Trophoblast cell (in vitro differentiated cells and primary cell): ENCODE measurements around the gene YOD1.

ENCODE experiments used
- DNase-seq, 2 donors: peaks; one replicate each; pipeline ENCODE4 v3.0.0-alpha.2; 2016
- H2AFZ ChIP-seq: 2 replicates; pipeline ENCODE4 v1.6.1; 2013; ENCODE audit warnings: low read length, moderate library complexity, mild to moderate bottlenecking; ENCODE audit not compliant: insufficient read depth, poor library complexity
- H2AK5ac ChIP-seq: 2 replicates; pipeline ENCODE4 v1.6.1; 2013; ENCODE audit warnings: mild to moderate bottlenecking, low read length
- H2BK120ac ChIP-seq: 2 replicates; pipeline ENCODE4 v1.6.1; 2013; ENCODE audit warnings: low read length, mild to moderate bottlenecking, moderate library complexity; ENCODE audit not compliant: insufficient read depth, poor library complexity
- H2BK12ac ChIP-seq: 2 replicates; pipeline ENCODE4 v1.6.1; 2013; ENCODE audit warnings: mild to moderate bottlenecking, low read length, moderate library complexity
- H2BK5ac ChIP-seq: 2 replicates; pipeline ENCODE4 v1.6.1; 2013; ENCODE audit warnings: low read length, low read depth, moderate library complexity, mild to moderate bottlenecking; ENCODE audit not compliant: poor library complexity
- H3K14ac ChIP-seq: 2 replicates; pipeline ENCODE4 v1.6.1; 2013; ENCODE audit warnings: mild to moderate bottlenecking, low read length
- H3K18ac ChIP-seq: 2 replicates; pipeline ENCODE4 v1.6.1; 2013; ENCODE audit warnings: mild to moderate bottlenecking, low read length
- H3K23ac ChIP-seq: 2 replicates; pipeline ENCODE4 v1.6.1; 2013; ENCODE audit warnings: low read length
- H3K27ac ChIP-seq: 2 replicates; pipeline ENCODE4 v1.5.1; 2013; ENCODE audit warnings: low read depth, mild to moderate bottlenecking, inconsistent platforms, low read length, moderate library complexity
- H3K27me3 ChIP-seq: 2 replicates; pipeline ENCODE4 v1.6.1; 2013; ENCODE audit warnings: inconsistent platforms, mild to moderate bottlenecking, low read length, moderate library complexity; ENCODE audit not compliant: insufficient read depth
- H3K36me3 ChIP-seq, 2 experiments: 1 replicate in 1 of 2; 2 replicates in 1 of 2; pipeline ENCODE4 v1.6.1; 2013; ENCODE audit warnings: low read length in 2 of 2, mild to moderate bottlenecking in 2 of 2, moderate library complexity in 1 of 2; ENCODE audit not compliant: insufficient read depth in 2 of 2, control insufficient read depth in 1 of 2
- H3K4ac ChIP-seq: 2 replicates; pipeline ENCODE4 v1.6.1; 2013; ENCODE audit warnings: low read depth, mild to moderate bottlenecking, low read length, moderate library complexity
- H3K4me1 ChIP-seq, 2 experiments: 1 replicate in 1 of 2; 2 replicates in 1 of 2; pipeline ENCODE4 v1.6.1; 2013; ENCODE audit warnings: low read length in 2 of 2, mild to moderate bottlenecking in 2 of 2, moderate library complexity in 1 of 2; ENCODE audit not compliant: insufficient read depth in 2 of 2, control insufficient read depth in 1 of 2
- H3K4me2 ChIP-seq: 2 replicates; pipeline ENCODE4 v1.6.1; 2013; ENCODE audit warnings: inconsistent platforms, mild to moderate bottlenecking, low read length, moderate library complexity
- H3K4me3 ChIP-seq: 2 replicates; pipeline ENCODE4 v1.5.1; 2013; ENCODE audit warnings: mild to moderate bottlenecking, low read depth, low read length, inconsistent platforms
- H3K79me1 ChIP-seq: one replicate; pipeline ENCODE4 v1.6.1; 2013; ENCODE audit warnings: low read length
- H3K79me2 ChIP-seq: 2 replicates; pipeline ENCODE4 v1.6.1; 2013; ENCODE audit warnings: low read length, mild to moderate bottlenecking; ENCODE audit not compliant: control insufficient read depth, insufficient read depth, poor library complexity
- H3K9ac ChIP-seq: 2 replicates; pipeline ENCODE4 v1.6.1; 2013; ENCODE audit warnings: mild to moderate bottlenecking, low read length
- H3K9me3 ChIP-seq: 2 replicates; pipeline ENCODE4 v1.6.1; 2013; ENCODE audit warnings: low read depth, mild to moderate bottlenecking, control low read depth, inconsistent platforms, low read length; ENCODE audit not compliant: insufficient read depth
- H4K12ac ChIP-seq: 2 replicates; pipeline ENCODE4 v1.6.1; 2013; ENCODE audit warnings: low read depth, mild to moderate bottlenecking, low read length, moderate library complexity
- H4K8ac ChIP-seq: 2 replicates; pipeline ENCODE4 v1.6.1; 2013; ENCODE audit warnings: low read depth, mild to moderate bottlenecking, low read length, moderate library complexity
- H4K91ac ChIP-seq: one replicate; pipeline ENCODE4 v1.6.1; 2013; ENCODE audit warnings: low read depth, mild to moderate bottlenecking, low read length, moderate library complexity
- WGBS: extraction: QIAGEN DNeasy Blood & Tissue Kit; methylation state at CpG from one replicate; pipeline ENCODE4 v1.1.7; 2013; ENCODE audit warnings: missing lambda C conversion rate; ENCODE audit not compliant: insufficient read length, insufficient coverage; ENCODE audit errors: extremely low coverage; 5-methylcytosine and 5-hydroxymethylcytosine counted together

YOD1 gene

DNA sequence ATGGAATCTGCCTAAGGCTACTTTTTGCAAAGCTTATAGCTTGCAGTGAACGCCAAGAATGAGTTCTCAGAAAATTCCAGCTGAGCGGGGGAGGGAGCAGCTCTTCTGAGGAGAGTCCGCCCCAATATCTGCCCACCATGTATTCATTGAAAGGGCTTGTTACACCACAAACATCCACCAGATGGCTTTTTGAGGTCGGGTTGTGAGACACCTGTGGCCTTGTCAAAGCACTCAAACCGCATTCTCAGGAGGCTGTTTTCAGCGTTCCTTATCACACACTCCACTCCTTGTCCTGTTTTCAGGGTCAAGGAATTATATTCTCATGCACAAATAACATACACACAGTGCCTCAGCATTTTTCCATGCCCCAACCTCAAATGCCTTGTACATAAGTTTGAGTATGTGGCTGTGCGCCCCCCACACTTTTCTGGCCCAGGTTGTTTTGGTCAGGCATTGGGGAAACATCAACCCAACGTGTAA, 33.7 kb upstream of the YOD1 start:
- Histone ChIP-seq H3K4ac (no peak overlapping the region), H4K8ac (no peak overlapping the region), H3K4me2 (no peak overlapping the region), H2BK120ac (no peak overlapping the region), H3K9me3 (no peaks in the 10 kb centered on the region), H2BK5ac (no peak overlapping the region), H3K4me1 (peaks cover 11 to 12% of the 10 kb centered on the region in 2 experiments), H3K79me1 (peaks cover 3% of the 10 kb centered on the region), H4K91ac (no peak overlapping the region), H3K4me3 (no peak overlapping the region), H3K36me3 (peaks cover 0 to under 1% of the 10 kb centered on the region in 2 experiments), H4K12ac (no peak overlapping the region), H3K14ac (no peak overlapping the region), H3K79me2 (no peaks in the 10 kb centered on the region), H2BK12ac (no peak overlapping the region), H3K18ac (no peak overlapping the region), H2AK5ac (no peak overlapping the region), H3K27ac (no peak overlapping the region), H3K9ac (no peak overlapping the region), H3K27me3 (no peaks in the 10 kb centered on the region), H3K23ac (no peak overlapping the region), H2AFZ (no peak overlapping the region)
- WGBS = no CpG with 5 or more reads among the region's 8 CpGs
- DNase-seq = peak; percentile 95 to 98

DNA sequence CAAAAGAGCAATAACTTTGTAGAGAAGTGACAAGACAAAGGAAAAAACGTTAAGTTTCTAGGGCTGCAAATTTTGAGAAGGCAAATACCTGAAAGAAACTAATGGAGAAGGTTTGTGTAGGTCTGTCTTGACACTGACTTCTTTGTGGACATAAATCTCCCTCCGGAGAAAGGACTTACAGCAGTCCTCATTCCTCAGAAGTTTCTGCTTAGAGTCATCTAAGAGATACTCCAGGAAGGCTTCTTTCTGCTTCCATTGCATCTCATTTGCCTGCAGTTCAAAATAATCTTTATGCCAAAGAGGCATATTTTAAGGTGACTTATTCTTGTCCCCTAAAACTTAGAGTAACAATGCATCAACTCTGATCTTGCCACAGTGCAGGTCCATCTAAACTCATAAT, 33.2 kb upstream of the YOD1 start:
- no peaks in the 10 kb centered on the region for H3K27me3 ChIP-seq
- no peak overlapping the region for H4K8ac ChIP-seq
- H2AK5ac ChIP-seq = no peak overlapping the region
- no peak overlapping the region for H4K12ac ChIP-seq
- no peak overlapping the region for H2BK120ac ChIP-seq
- no peak overlapping the region for H3K4me3 ChIP-seq
- H3K79me1 ChIP-seq = peaks cover 3% of the 10 kb centered on the region
- H2BK5ac ChIP-seq = no peak overlapping the region
- no peaks in the 10 kb centered on the region for H3K79me2 ChIP-seq
- no peak overlapping the region for H3K4me2 ChIP-seq
- H3K23ac ChIP-seq = no peak overlapping the region
- DNase-seq = peak in 1 of 2 donors; percentile 75
- no peak overlapping the region for H3K18ac ChIP-seq
- H2AFZ ChIP-seq = no peak overlapping the region
- H3K36me3 ChIP-seq = peaks cover 0 to 2% of the 10 kb centered on the region in 2 experiments
- H4K91ac ChIP-seq = no peak overlapping the region
- WGBS = no CpG with 5 or more reads among the region's 2 CpGs
- no peak overlapping the region for H3K27ac ChIP-seq
- no peak overlapping the region for H2BK12ac ChIP-seq
- no peak overlapping the region for H3K4ac ChIP-seq
- no peaks in the 10 kb centered on the region for H3K9me3 ChIP-seq
- H3K9ac ChIP-seq = no peak overlapping the region
- H3K4me1 ChIP-seq = peaks cover 11 to 12% of the 10 kb centered on the region in 2 experiments
- no peak overlapping the region for H3K14ac ChIP-seq

DNA sequence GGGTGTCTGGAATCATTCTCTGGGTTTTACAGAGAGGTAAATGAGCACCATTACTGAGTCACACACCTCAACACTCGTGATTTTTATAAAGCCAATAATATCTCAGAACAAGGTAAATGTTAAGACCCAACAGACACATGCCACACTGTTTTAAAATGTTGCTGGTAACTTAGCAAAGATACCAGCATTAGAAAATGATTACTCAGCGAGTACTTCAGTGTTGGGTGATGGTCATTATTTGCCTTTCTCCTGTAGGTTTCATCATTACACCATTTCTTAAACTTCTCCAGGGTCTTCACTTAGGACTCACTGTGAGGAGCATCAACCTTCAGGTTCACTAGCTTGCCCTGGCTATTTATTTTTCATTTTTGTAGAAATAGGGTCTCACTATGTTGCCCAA, 30.8 kb upstream of the YOD1 start:
- Histone ChIP-seq H3K27ac (no peak overlapping the region), H3K36me3 (peaks cover 2 to 5% of the 10 kb centered on the region in 2 experiments), H3K4ac (no peak overlapping the region), H3K14ac (no peak overlapping the region), H3K9me3 (peaks cover 2% of the 10 kb centered on the region), H3K9ac (no peak overlapping the region), H2BK12ac (no peak overlapping the region), H3K23ac (no peak overlapping the region), H3K27me3 (no peaks in the 10 kb centered on the region), H3K79me1 (peaks cover 2% of the 10 kb centered on the region), H2AK5ac (no peak overlapping the region), H3K18ac (no peak overlapping the region), H3K4me2 (no peak overlapping the region), H4K12ac (no peak overlapping the region), H3K4me3 (no peak overlapping the region), H3K79me2 (no peaks in the 10 kb centered on the region), H2BK120ac (no peak overlapping the region), H2AFZ (no peak overlapping the region), H4K8ac (no peak overlapping the region), H3K4me1 (peaks cover 3 to 6% of the 10 kb centered on the region in 2 experiments), H4K91ac (no peak overlapping the region), H2BK5ac (no peak overlapping the region)
- peak in 1 of 2 donors; percentile 5 for DNase-seq
- no CpG with 5 or more reads among the region's 2 CpGs for WGBS

DNA sequence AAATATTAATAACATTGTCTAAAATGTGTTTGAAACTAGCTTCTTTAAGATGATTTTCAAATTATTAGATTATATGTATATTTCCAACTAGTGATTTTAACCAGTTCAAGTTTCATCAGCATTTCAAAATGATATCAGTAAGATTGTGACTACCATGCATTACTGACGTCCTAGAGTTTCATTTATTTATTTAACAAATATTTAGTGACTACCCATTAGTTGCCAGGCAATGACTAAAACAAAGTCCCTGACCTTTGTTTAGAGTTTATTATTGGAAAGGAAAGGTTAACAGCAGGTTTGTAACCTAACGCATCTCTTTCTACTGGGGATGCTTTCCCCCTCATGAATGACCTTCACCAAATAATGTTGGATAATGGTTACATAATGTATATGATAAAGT, 30.1 kb upstream of the YOD1 start:
- H3K9me3 ChIP-seq = peaks cover 2% of the 10 kb centered on the region
- H3K18ac ChIP-seq = no peak overlapping the region
- no peak for DNase-seq
- no peak overlapping the region for H2BK12ac ChIP-seq
- H3K4ac ChIP-seq = no peak overlapping the region
- peaks cover 2 to 5% of the 10 kb centered on the region in 2 experiments for H3K36me3 ChIP-seq
- no peaks in the 10 kb centered on the region for H3K79me2 ChIP-seq
- H3K23ac ChIP-seq = no peak overlapping the region
- H3K27ac ChIP-seq = no peak overlapping the region
- H2BK5ac ChIP-seq = no peak overlapping the region
- H2BK120ac ChIP-seq = no peak overlapping the region
- H3K4me2 ChIP-seq = no peak overlapping the region
- no peaks in the 10 kb centered on the region for H3K27me3 ChIP-seq
- no peak overlapping the region for H2AFZ ChIP-seq
- no peak overlapping the region for H2AK5ac ChIP-seq
- WGBS = no CpG with 5 or more reads among the region's 2 CpGs
- H3K9ac ChIP-seq = no peak overlapping the region
- H3K4me3 ChIP-seq = no peak overlapping the region
- H4K8ac ChIP-seq = no peak overlapping the region
- H3K14ac ChIP-seq = no peak overlapping the region
- H3K79me1 ChIP-seq = peaks cover 2% of the 10 kb centered on the region
- peaks cover 3 to 5% of the 10 kb centered on the region in 2 experiments for H3K4me1 ChIP-seq
- H4K91ac ChIP-seq = no peak overlapping the region
- H4K12ac ChIP-seq = no peak overlapping the region
